Activated CD4-positive, CD25-positive, alpha-beta regulatory T cell treated with anti-CD3 and anti-CD28 coated beads, Interleukin-2, amount 50 U/mL, for 16 hours (primary cell): ENCODE measurements around the gene NELL1.

Experiments used
- DNase-seq: peaks from one replicate; pipeline ENCODE4 v3.0.0-alpha.2; 2020; ENCODE audit warnings: low read depth, low spot score

The NELL1 gene

DNA sequence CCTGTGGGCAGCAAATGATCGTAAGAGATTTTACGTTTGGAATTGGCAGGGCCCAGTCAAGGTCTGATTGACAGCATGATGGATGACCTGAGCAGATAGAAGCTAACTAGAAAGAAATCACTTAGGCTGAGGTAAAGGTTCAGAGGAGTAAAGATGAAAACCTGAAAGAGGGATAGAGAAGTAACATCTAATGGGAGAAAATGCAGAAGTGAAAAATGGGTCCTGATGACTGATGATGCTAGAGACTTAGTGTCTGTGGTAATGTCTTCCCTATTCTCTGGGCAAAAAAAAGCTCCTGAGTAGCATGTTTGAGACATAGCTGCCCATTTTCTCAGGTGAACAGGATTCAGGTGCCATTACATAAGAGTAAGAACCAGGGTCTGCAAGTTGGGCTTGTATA, 894.7 kb downstream of the NELL1 start:
- no peak for DNase-seq

DNA sequence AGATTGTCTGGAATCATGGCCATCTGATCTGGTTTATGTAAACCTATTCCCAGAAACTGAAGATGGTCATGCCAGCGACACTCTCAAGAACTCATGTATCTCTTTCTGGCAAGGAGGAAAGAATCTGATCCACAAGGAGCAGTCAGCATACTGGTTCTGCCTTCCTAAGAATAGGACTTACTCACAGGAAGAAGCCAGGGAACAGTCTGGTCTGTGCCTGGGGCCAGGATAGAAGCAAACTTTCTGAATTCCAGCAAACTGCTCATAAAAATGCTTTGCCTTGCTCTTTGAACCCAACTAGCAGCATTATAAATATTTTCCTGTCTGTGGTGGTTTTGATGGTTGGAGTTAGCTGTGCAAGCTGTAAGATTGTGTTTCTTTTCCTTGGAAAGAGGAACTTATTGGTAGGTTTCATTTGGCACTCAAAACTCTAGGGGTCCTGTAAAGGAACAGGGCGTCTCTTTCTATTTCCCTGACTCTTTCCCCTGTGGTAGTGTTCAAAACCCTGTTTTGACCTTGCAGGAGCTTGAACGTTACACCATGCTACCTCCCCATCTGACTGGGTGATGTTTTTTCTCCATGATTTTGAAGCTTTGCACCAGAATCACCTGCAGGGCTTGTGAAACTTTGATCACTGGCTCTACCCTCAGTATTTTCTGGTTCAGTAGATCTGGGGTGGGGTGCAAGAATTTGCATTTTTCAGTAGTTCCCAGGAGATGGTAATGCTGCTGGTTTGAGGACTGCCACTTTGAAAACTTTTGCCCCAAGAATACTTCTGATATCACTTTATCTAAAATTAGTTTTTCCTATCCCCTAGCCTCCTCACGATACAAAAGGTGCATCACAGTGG, 895.7 kb downstream of the NELL1 start:
- DNase-seq: no peak

DNA sequence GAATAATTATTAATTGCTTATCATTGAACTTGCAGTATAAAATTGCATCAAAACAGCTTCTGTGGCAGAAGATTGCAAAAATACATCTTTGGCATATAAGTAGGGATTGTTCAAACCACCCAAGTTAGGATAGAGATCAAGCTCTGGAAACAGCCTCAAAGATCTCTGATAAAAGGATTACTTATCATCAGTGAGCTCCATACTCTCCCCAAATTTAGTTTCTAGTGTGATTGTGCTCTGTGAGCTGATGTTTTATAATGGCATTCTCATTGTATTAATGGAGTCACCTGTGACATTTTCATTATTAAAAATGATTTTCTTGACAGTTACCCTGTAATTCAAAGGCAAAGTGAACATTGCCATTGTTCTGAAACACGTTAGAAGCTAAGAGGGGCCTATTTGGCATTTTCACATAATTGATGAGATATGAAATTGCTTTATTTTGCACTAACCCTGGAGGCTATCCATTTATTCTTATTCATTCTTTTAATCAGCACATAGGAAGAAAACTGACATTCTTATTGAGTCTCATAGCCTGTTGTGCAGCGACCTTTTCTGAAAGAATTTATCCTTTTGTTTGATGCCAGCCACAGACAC, 897.2 kb downstream of the NELL1 start:
- no peak for DNase-seq

GRCh38 chr11:21567645-21568290, 898.4 kb downstream of the NELL1 start:
- DNase-seq: no peak

GRCh38 chr11:21572210-21572609, 902.8 kb downstream of the NELL1 start:
- DNase-seq: no peak

DNA sequence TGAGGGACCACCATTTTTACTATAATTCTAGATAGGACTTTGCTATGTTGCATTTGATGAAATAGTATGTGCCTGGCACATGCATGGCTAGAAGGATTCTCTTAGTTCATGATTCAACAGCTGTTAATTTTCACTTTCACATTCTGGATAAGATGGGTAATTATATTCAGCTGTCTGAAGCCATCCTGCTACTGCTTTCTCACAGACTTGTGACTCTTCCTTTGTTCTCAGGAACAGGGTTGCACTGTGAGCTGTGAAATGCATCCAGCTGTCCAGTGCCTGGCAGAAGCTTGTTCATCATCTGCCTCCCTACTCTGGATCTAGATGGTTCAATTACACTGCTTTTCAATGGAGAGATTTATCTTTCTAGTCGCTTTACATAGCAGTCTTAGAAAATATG, 913.4 kb downstream of the NELL1 start:
- no peak for DNase-seq

- no peak for DNase-seq
Observed at GRCh38 chr11:21588754-21589153, 919.4 kb downstream of the NELL1 start.

GRCh38 chr11:21602699-21603098, 933.3 kb downstream of the NELL1 start:
- no peak for DNase-seq

DNA sequence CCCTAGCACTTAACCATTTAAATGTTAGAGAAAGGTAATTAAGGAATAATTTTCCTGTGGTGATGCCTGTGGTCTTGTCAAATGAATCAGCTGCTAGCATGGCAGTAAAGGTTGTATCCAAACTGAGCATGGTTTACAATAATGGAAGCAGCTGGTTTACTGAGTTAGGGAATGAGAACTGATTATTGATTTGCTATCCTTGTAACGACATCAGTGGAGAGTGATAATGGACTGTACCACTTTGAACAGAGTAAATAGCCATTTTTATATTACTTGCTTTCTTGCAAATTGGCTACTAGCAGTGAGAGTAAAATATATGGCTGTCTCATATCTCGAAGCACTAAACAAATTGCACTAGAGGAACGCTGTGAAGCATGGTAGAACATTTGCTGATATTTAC, 934.5 kb downstream of the NELL1 start:
- no peak for DNase-seq

- no peak for DNase-seq
Observed at GRCh38 chr11:21604564-21604963, 935.2 kb downstream of the NELL1 start.

- DNase-seq: no peak
Observed at GRCh38 chr11:21612326-21612725, 942.9 kb downstream of the NELL1 start.

- DNase-seq: no peak
Observed at GRCh38 chr11:21614961-21615360, 945.6 kb downstream of the NELL1 start.

DNA sequence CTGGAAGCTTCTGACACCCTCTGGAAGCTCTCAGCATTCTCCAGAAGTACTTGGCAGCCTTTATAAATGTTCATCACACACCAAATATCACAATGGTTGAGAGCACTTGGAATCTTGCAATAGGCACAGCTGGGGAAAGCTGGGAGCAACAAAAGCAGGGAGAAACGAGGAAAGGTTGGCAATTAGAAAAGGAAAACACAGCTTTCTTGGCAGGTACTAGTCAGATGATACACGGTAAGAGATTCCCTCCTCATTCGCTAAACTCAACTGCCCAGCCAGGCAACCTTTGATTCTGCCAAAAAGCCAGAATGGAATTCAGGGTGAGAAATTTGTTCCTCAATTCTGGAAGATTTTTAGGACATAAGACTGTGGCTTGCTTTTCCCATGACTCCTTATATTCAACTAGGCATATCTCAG, 946.6 kb downstream of the NELL1 start:
- no peak for DNase-seq

- DNase-seq: no peak
Observed at GRCh38 chr11:21622566-21622965, 953.2 kb downstream of the NELL1 start.

DNA sequence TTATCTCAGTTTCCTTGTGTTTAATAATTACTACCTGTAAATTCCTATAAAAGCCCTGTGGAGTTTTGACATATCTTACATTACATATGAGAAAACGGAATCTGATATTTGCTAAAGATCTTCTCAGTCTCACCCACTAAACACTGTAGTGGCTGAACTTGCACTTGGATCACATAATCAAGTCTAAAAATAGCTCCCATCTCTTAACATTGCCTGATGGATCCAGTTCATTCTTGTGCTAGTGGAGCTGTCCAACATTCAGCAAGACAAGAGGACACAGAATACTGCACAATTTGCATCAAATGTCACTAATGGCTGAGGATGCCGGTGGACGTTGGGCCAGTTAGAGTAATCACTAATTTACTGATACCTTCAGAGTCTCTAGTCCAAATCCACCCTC, 953.6 kb downstream of the NELL1 start:
- no peak for DNase-seq
